Activated naive CD8-positive, alpha-beta T cell treated with anti-CD3 and anti-CD28 coated beads, Interleukin-2, amount 10 ng/mL, durations not matched to agents 7 days and 5 days (primary cell): ENCODE data around the gene COL23A1. TPM values are rescaled to one million over a fixed set of nuclear protein-coding genes. Genes with fewer than 3 reads are reported as not detected.

Source experiments
- ATAC-seq: fragments of 150-1000 bp; cut with Tn5 transposase; one replicate; pipeline ENCODE4 v1.10.0; 2021; ENCODE audit warnings: low read depth, moderate library complexity
- POLR2A ChIA-PET: fragments of 350-600 bp; sonication (Branson Sonifier 250); formaldehyde crosslinking; loops from one replicate; lab custom pipeline; 2021; ENCODE audit warnings: antibody characterized with exemption; lab: Charles Lee
- DNase-seq: peaks from one replicate; pipeline ENCODE4 v3.0.0; 2021
- H3K27ac Mint-ChIP-seq: one replicate; pipeline ENCODE4 v1.8.0; 2022; ENCODE audit warnings: mild to moderate bottlenecking, mixed read lengths
- H3K27me3 Mint-ChIP-seq: one replicate; pipeline ENCODE4 v1.8.0; 2022; ENCODE audit warnings: mild to moderate bottlenecking, moderate library complexity, mixed read lengths
- H3K36me3 Mint-ChIP-seq: one replicate; pipeline ENCODE4 v1.8.0; 2021; ENCODE audit warnings: mild to moderate bottlenecking, mixed read lengths
- H3K4me1 Mint-ChIP-seq: one replicate; pipeline ENCODE4 v1.8.0; 2021; ENCODE audit warnings: mixed read lengths
- H3K4me3 Mint-ChIP-seq: one replicate; pipeline ENCODE4 v1.8.0; 2022; ENCODE audit warnings: mild to moderate bottlenecking, moderate library complexity, mixed read lengths
- H3K9me3 Mint-ChIP-seq: one replicate; pipeline ENCODE4 v1.8.0; 2021; ENCODE audit warnings: mixed read lengths
- total RNA-seq, 2 experiments: library from RNA; stranded (reverse); gene quantifications; one replicate each; pipeline ENCODE4 v1.2.3, GENCODE V29; 2021

The COL23A1 gene
- total RNA-seq, 2 experiments from 2014 or later, result 0.60 to 0.83 TPM

DNA sequence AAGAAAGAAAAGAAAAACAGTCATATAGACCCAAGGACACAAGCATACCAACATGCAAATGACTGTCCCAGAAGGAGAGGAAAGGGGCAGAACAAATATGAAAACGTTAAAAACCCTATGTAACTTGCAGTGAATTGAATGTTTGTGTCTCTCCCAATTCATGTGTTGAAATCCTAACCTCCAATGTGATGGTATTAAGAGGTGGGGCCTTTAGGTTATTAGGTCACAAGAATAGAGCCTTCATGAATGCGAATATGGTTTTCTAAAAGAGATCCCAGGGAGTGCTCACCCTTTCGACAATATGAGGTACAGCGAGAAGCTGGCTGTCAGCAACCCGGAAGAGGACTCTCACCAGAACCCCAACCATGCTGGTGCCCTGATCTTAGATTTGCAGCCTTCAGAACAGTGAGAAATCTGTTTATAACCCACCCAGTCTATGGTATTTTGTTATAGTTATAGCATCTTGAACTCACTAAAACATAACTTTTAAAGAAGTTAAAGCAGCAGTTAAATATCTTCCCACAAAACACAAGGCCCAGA is 371.9 kb downstream of the COL23A1 start:
- Mint-ChIP-seq H3K9me3 (no peaks in the 10 kb centered on the region), H3K36me3 (peaks cover 26% of the 10 kb centered on the region), H3K27ac (no peak overlapping the region), H3K4me3 (no peak overlapping the region), H3K27me3 (no peaks in the 10 kb centered on the region), H3K4me1 (peaks cover 15% of the 10 kb centered on the region)
- no peak for ATAC-seq
- no peak for DNase-seq
- POLR2A ChIA-PET, result no interaction called here

DNA sequence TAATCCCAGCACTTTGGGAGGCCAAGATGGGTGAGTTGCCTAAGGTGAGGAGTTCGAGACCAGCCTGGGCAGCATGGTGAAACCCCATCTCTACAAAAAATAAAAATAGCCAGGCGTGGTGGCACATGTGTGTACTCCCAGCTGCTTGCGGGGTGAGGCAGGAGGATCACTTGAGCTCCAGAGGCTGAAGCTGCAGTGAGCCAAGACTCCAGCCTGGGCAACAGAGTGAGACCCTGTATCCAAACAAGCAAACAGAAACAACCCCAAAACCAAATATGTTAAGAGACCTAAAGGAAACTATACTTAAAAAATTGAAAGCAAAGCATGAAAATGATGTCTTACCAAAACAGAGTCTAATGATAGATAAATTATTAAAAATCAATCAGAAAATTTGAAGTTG is 373.4 kb downstream of the COL23A1 start:
- Mint-ChIP-seq H3K9me3 (no peaks in the 10 kb centered on the region), H3K27ac (no peak overlapping the region), H3K27me3 (no peaks in the 10 kb centered on the region), H3K4me3 (no peak overlapping the region), H3K4me1 (peaks cover 15% of the 10 kb centered on the region), H3K36me3 (peaks cover 22% of the 10 kb centered on the region)
- DNase-seq, result no peak
- ATAC-seq, result no peak
- POLR2A ChIA-PET, result interaction anchor here (1.0 to 1.4 kb wide), 3 partner anchors 9 to 14 kb away, joined by 6 to 9 read pairs (median 6); partner anchors contain the start of gene HNRNPAB

DNA sequence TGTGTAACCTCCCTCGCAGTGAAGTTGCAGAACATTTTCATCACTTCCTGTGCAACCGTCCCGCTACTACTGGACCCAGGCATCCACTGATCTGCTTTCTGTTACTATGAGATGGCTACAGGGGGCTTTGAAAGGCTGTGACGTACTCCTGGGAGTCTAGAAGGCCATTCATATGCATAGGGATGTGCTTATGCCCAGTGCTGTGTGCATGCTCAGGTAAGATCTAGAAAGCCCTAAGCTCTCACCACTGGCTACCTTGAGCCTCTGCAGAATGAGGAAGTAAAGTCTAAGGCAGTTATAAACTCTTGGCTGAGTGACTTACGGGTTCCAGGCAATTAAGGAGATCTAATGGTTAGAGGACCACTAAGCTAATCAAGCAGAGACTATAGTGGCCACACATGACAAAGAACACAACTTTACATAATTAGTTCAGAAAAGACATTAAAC is 374.1 kb downstream of the COL23A1 start:
- H3K36me3 Mint-ChIP-seq, result peaks cover 22% of the 10 kb centered on the region

DNA sequence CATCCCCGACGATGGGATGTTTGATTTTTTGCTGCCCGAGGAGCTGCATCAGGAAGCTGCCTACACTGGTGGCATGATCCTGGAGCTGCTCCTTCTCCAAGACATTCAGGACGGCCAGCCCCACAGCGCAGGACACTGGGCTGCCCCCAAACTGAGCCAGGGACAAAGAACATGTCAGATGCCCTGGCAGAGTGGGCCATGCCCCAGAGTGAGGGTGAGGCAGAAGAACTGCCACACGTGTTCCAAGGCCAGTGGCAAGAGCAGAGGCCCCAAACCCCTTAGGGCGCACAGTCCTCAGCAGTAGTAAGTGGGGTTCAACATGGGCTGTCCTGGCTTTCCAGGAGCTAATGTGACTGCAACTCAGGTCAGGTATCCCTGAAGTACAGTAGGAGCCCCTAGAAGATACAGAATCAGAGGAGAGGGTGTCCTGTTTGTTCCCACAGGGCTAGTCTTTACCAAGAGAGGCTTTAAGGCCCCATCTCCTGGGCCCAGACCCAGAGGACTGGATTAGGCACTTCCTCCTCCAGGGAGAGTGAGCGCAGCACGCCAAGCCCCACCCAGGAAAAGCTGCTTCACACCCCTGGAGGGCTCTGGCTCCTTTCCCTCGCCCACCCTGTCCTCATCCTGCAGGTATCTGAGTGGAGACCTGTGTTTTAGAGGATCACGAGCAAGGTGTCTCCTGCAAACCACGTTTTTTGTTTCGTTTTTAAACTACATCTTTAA is 374.8 kb downstream of the COL23A1 start:
- Mint-ChIP-seq H3K4me1 (peaks cover 10% of the 10 kb centered on the region), H3K36me3 (peaks cover 23% of the 10 kb centered on the region), H3K9me3 (no peaks in the 10 kb centered on the region), H3K4me3 (no peak overlapping the region), H3K27me3 (no peaks in the 10 kb centered on the region), H3K27ac (no peak overlapping the region)
- POLR2A ChIA-PET, result interaction anchor here (0.9 to 1.4 kb wide), 7 partner anchors 8 to 18 kb away, joined by 3 to 9 read pairs (median 4); partner anchors contain the start of genes HNRNPAB and PHYKPL
- DNase-seq, result no peak
- no peak for ATAC-seq

More for the DNA sequence above, 374.1 kb downstream of the COL23A1 start:
- Mint-ChIP-seq H3K4me1 (peaks cover 10% of the 10 kb centered on the region), H3K27me3 (no peaks in the 10 kb centered on the region), H3K27ac (no peak overlapping the region), H3K9me3 (no peaks in the 10 kb centered on the region), H3K4me3 (no peak overlapping the region)
- ATAC-seq (no peak), DNase-seq (no peak)
- POLR2A ChIA-PET, result interaction anchor here (0.9 to 1.4 kb wide), 5 partner anchors 9 to 17 kb away, joined by 3 to 9 read pairs (median 6); partner anchors contain the start of genes HNRNPAB and PHYKPL

DNA sequence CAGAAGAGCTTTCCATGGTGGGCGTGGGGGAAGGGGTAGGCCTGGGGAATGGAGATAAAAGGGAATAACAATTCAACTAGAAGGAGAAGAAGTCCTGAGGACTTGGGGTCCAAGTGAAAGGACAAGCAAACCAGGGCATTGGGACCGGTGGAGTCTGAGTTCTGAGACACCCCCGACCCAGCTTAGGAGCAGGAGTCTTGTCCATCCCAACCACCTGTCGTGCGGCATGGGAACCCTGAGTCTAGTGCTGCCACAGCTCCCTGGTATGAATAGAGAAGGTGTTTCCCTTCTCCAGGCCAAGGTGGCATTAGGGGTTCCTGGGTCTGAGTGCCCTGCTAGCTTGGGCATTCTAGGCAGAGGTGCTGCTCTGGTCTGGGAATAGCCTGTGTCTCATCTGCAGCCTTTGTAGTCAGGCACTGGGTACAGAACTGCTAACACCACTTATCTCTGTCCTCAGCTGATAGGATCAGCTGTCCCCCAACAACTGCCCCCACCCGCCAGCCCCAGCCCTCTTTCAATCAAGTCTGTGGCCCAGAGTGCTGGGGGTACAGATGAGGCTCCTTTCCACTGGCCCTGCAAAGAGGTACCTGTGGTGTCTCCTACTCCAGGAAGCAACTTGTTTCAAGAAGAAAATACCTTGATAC is 375.9 kb downstream of the COL23A1 start:
- peaks cover 32% of the 10 kb centered on the region for H3K36me3 Mint-ChIP-seq
- no peaks in the 10 kb centered on the region for H3K9me3 Mint-ChIP-seq
- peaks cover 15% of the 10 kb centered on the region for H3K4me1 Mint-ChIP-seq
- POLR2A ChIA-PET, result interaction anchor here (1.1 to 2.1 kb wide), 4 partner anchors 9 to 15 kb away, joined by 3 to 14 read pairs (median 3); partner anchors contain the start of gene HNRNPAB
- no peaks in the 10 kb centered on the region for H3K27me3 Mint-ChIP-seq
- no peak overlapping the region for H3K4me3 Mint-ChIP-seq
- DNase-seq, result no peak
- peak overlapping the region; percentile 39 for H3K27ac Mint-ChIP-seq
- ATAC-seq, result no peak

DNA sequence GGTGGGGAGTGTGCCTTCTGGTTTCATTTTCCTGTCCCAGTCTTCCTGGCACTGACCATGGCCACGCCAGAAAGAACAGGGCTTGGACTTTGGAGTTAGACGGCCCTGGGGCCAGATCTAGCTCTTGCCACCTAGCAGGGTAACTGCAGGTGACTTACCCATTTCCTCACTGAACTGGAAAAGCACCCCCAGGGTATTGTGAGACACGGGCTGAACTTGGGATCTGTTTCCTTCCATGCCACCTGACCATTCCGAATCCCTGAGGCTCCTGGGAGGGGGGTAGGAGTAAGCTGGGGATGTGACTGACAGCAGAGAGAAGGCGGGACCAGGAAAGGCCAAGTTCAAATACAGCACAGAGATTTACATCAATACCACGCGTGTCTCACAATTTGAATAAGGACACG is 376.4 kb downstream of the COL23A1 start:
- H3K9me3 Mint-ChIP-seq, result no peaks in the 10 kb centered on the region
- no peak overlapping the region for H3K27ac Mint-ChIP-seq
- H3K27me3 Mint-ChIP-seq, result no peaks in the 10 kb centered on the region
- H3K4me1 Mint-ChIP-seq, result peaks cover 20% of the 10 kb centered on the region
- POLR2A ChIA-PET, result interaction anchor here (0.6 to 2.1 kb wide), 3 partner anchors 8 to 62 kb away, joined by 3 to 14 read pairs (median 3); partner anchors contain the start of gene HNRNPAB
- no peak overlapping the region for H3K4me3 Mint-ChIP-seq
- ATAC-seq (no peak), DNase-seq (no peak)
- peaks cover 36% of the 10 kb centered on the region for H3K36me3 Mint-ChIP-seq

DNA sequence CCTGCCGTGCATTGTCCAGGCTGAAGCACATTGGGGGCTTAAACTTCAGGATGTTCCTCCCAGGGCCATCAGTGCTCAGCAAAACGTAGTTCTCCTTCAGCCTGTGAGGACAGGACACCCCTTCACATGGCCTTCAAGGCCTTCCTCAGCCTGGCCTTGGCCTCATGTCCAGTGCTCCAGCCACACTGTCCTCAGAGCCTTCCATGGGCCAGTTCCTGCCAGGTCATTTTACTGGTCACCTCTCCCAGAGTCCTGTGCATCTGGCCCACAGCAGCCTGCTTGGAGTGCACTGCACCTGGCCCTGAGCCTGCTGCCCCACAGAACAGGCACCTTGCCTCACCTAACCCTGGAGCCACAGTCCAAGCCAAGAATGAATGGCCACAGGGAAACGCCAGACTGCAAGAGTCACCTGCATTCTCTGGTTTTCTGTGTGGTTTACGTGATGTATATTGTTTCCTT is 377.2 kb downstream of the COL23A1 start:
- Mint-ChIP-seq H3K4me3 (no peak overlapping the region), H3K36me3 (peaks cover 33% of the 10 kb centered on the region), H3K27ac (peak overlapping the region; percentile 21), H3K27me3 (no peaks in the 10 kb centered on the region), H3K9me3 (no peaks in the 10 kb centered on the region), H3K4me1 (peaks cover 24% of the 10 kb centered on the region)
- DNase-seq (no peak), ATAC-seq (no peak)
- POLR2A ChIA-PET, result interaction anchor here (0.6 to 2.1 kb wide), 2 partner anchors 9 to 61 kb away, joined by 3 to 14 read pairs; partner anchors contain the start of gene HNRNPAB

DNA sequence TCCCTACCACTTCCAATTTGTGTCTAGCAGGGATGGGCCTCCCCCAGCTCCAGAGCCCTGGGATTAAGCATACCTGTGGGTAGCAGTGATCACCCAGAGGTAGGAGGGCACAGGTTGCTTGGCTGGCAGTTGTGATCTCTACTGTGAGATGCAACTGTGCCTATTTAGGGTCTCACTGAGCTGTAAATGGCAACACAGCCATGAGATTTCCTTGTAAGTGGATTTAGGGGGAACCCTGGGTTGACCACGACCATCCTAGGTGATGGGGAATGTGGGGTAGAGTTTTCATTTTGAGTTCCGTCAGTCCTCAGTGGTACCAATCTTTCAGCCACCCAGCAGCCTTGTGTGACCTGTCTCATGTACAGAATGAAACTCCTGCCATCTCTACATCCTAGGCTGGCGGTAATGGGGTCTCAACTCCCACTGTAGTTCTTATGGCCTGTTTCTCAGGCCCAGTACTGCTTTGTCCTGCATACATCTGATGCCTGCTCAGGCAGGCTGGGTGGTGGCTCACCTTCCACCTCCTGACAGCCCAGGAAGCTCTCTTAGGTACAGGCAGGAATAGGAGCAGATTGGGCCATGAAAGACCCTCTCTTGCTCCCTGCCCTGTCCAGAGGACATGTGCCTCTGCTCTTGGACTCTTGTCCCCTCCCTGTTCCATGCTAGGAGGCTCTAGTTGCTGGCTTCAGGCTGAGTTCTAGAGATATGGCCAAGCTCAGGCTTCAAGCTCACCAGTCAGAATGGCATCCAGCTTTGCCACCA is 377.8 kb downstream of the COL23A1 start:
- no peaks in the 10 kb centered on the region for H3K27me3 Mint-ChIP-seq
- H3K4me1 Mint-ChIP-seq, result peaks cover 30% of the 10 kb centered on the region
- no peak for DNase-seq
- H3K9me3 Mint-ChIP-seq, result no peaks in the 10 kb centered on the region
- POLR2A ChIA-PET, result interaction anchor here (2.1 kb wide), 1 partner anchor 8 kb away, joined by 14 read pairs; the partner anchor contains the start of gene HNRNPAB
- peaks cover 37% of the 10 kb centered on the region for H3K36me3 Mint-ChIP-seq
- H3K27ac Mint-ChIP-seq, result no peak overlapping the region
- H3K4me3 Mint-ChIP-seq, result no peak overlapping the region
- no peak for ATAC-seq

DNA sequence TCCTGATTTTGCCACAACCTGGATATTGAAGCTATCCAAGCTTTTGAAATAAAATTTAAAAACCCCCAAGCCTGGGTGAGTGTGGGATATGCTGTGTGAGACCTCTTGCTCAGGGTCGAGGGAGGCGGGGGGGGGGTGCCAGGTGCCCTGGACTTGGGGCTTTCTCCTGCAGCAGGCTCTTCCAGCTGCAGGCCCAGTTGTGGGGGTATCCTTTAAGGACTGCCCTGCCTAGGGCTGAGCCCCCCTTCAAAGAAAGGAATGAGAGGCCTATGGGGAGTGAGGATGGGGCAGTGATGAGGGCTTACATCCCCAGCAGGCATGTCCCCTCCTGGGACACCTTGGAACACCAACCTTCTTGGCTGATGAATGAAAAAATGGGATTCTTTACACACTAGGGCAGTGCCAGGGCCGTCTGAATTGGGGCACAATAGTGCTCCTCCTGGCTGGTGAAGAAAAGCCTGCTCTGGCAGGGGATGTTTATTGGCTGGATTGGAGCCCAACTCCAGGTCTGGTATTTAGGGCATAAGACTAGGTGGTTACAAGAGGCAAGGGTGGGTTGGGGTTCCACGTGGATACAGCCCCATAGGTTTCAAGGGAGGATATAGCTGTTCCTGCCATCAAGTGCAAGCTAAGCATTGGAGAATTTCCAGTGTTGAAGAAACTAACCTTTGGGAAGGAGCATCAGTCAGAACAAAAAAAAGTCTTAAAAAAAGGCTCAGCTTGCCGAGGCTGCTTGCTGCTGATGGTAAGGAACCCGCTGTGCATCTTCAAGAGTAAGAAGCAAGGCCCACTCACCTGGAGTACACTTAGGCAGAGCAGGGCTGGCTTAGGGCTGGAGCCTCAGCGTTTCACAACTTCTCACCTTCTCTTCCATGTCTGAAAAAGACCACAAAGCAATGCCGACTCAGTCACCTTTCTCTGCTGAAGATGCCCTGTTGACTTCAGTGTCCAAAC is 378.8 kb downstream of the COL23A1 start:
- Mint-ChIP-seq H3K4me1 (peaks cover 33% of the 10 kb centered on the region), H3K36me3 (peaks cover 42% of the 10 kb centered on the region), H3K9me3 (no peaks in the 10 kb centered on the region), H3K27me3 (no peaks in the 10 kb centered on the region), H3K4me3 (no peak overlapping the region), H3K27ac (peak overlapping the region; percentile 45)
- POLR2A ChIA-PET, result interaction anchor here (0.6 to 1.3 kb wide), 2 partner anchors 8 to 13 kb away, joined by 3 read pairs; no protein-coding TSS in a partner anchor
- ATAC-seq (no peak), DNase-seq (no peak)

DNA sequence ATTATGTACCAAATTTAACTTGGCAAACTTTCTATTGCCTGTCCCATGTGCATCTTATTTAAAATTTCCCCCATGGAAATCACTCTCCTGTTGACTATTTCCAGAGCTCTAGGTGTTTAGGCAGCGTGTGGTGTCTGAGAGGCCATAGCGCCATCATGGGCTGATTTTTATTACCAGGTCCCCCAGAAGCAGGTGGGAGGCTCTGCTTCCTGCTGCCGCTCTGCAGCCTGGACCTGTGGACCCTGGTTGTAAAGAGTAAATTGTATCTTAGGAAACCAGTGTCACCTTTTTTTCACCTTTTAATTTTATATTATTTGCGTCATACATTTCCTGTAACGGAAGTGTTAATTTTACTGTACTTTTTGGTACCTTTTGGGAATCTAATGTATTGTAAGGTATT is 379.5 kb downstream of the COL23A1 start:
- ATAC-seq, result no peak
- H3K27ac Mint-ChIP-seq, result no peak overlapping the region
- POLR2A ChIA-PET, result interaction anchor here (1.3 kb wide), 1 partner anchor 14 kb away, joined by 3 read pairs; no protein-coding TSS in a partner anchor
- peaks cover 36% of the 10 kb centered on the region for H3K4me1 Mint-ChIP-seq
- H3K36me3 Mint-ChIP-seq, result peaks cover 45% of the 10 kb centered on the region
- no peaks in the 10 kb centered on the region for H3K27me3 Mint-ChIP-seq
- DNase-seq, result no peak
- no peaks in the 10 kb centered on the region for H3K9me3 Mint-ChIP-seq
- H3K4me3 Mint-ChIP-seq, result no peak overlapping the region

DNA sequence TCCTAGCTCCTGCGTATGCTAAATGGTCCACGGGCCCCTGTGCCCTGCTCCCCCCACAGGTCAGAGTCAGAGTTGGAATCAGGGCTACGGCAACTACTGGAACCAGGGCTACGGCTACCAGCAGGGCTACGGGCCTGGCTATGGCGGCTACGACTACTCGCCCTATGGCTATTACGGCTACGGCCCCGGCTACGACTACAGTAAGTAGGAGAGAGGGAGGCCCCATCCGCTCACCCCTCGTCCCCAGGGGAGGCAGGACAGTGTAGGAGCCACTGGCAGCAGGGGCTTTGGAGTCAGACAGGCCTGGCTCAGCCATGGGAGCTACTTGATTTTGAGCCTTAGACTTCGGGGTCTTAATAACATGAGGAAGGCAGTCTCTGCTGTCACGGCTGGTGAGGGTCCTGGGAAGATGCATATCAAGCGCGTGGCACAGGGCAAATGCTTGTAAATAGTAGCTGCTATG is 380.1 kb downstream of the COL23A1 start:
- peaks cover 36% of the 10 kb centered on the region for H3K4me1 Mint-ChIP-seq

More for the DNA sequence above, 380.1 kb downstream of the COL23A1 start:
- Mint-ChIP-seq H3K27ac (peak overlapping the region; percentile 62), H3K9me3 (no peaks in the 10 kb centered on the region), H3K4me3 (no peak overlapping the region), H3K27me3 (no peaks in the 10 kb centered on the region), H3K36me3 (peaks cover 48% of the 10 kb centered on the region)
- POLR2A ChIA-PET, result interaction anchor here (1.3 kb wide), 1 partner anchor 14 kb away, joined by 3 read pairs; no protein-coding TSS in a partner anchor
- no peak for DNase-seq
- ATAC-seq, result no peak
